ENCODE data around the gene USP34. TPM values are rescaled to one million over a fixed set of nuclear protein-coding genes. Genes with fewer than 3 reads are reported as not detected.

Gene USP34
- total and polyA plus RNA-seq, 2 of the 4 experiments (the other 2 are of a cell fraction) = 34.7 to 128 TPM

- no peak for TF ChIP-seq RAD21 (IDR thresholded peaks at IDR 0.05; ENCODE audit: low read length)
These were observed 204.0 kb downstream of the USP34 start (continued) for GRCh38 chr2:61266632-61267505.

DNA sequence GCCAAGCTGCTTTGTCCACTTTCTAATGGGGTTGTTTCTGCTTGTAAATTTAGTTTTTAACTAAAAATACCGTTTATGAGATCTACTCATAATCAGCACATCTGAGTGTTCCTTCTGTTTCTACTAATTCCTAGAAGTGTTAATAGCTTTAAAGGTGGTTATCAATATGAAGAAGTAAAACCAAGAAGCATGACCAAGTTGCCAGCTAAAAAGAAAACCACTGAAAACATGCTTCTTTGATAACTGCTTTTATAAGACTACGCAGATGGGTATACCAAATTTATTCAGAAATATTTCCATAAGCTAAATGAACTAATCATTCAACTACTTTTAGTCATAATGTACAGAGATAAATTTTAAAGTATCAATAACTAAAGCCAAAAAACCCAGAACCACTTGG lies 207.1 kb downstream of the USP34 start:
- CTCF ChIA-PET = no interaction called here
- H3K23ac ChIP-seq (ENCODE audit: low read depth, low read length) = no peak overlapping the region
- no peak overlapping the region for H2AK5ac ChIP-seq (ENCODE audit: low read depth, low read length)
- no CpG with 5 or more reads among the region's 2 CpGs for WGBS, 2 experiments (ENCODE audit: extremely low coverage in 2 of 2, insufficient read length in 1 of 2)
- H3K4me2 ChIP-seq (ENCODE audit: low read depth, low read length) = no peak overlapping the region
- no peaks in the 10 kb centered on the region for H3K4me1 ChIP-seq (ENCODE audit: control insufficient read depth, insufficient read depth, low read length)
- dilution Hi-C loops (cut with HindIII; ENCODE audit: low sequenced_read_pairs, unreplicated experiment) = no loop called here
- no peak overlapping the region for H3K4me3 ChIP-seq (ENCODE audit: insufficient read depth, low read depth, low read length)
- DNase-seq (no peak), ATAC-seq (ENCODE audit: low read depth) (no peak)
- no peak overlapping the region for H3K4ac ChIP-seq (ENCODE audit: low read depth, low read length)
- no peak overlapping the region for H2BK20ac ChIP-seq (ENCODE audit: low read depth, low read length)
- no peak overlapping the region for H4K5ac ChIP-seq (ENCODE audit: low read depth, low read length)
- no peak overlapping the region for H2AFZ ChIP-seq (replicated peaks; ENCODE audit: low read length, poor library complexity)
- BruUV-seq (replicated peaks) = no TSS peak
- no peaks in the 10 kb centered on the region for H3K9me3 ChIP-seq (ENCODE audit: control insufficient read depth, insufficient read depth, low read length)
- H3K14ac ChIP-seq (replicated peaks; ENCODE audit: low read depth, low read length) = no peak overlapping the region
- H2BK120ac ChIP-seq (ENCODE audit: low read depth, low read length) = no peak overlapping the region
- H3K36me3 ChIP-seq (ENCODE audit: control insufficient read depth, insufficient read depth, low read length) = peaks cover 21% of the 10 kb centered on the region
- H3K9me1 ChIP-seq (ENCODE audit: insufficient read depth, low read length) = peaks cover 5% of the 10 kb centered on the region
- TF ChIP-seq CEBPB (IDR thresholded peaks at IDR 0.05; ENCODE audit: low read depth, low read length) = no peak
- no peak overlapping the region for H3K56ac ChIP-seq (ENCODE audit: extremely low read depth, insufficient read depth, low read length)
- in situ Hi-C loops (cut with MboI; ENCODE audit: low sequenced_read_pairs) = no loop called here
- no peak overlapping the region for H4K8ac ChIP-seq (ENCODE audit: low read depth in 2 of 2, low read length in 2 of 2)
- H2BK5ac ChIP-seq (ENCODE audit: low read depth, low read length, poor library complexity, severe bottlenecking) = no peak overlapping the region
- H2AK9ac ChIP-seq (replicated peaks; ENCODE audit: low read depth, low read length, poor library complexity) = no peak overlapping the region
- H3K79me1 ChIP-seq (ENCODE audit: low read depth in 1 of 2, low read length in 2 of 2) = peaks cover 3 to 11% of the 10 kb centered on the region in 2 experiments; a peak in 3 of 4 replicates
- intact Hi-C loops (cut with micrococcal nuclease) = no loop called here
- no peak overlapping the region for H4K91ac ChIP-seq (ENCODE audit: insufficient read depth, low read depth, low read length)
- H3K27me3 ChIP-seq (ENCODE audit: control insufficient read depth, insufficient read depth, low read length) = no peaks in the 10 kb centered on the region
- H3K27ac ChIP-seq (ENCODE audit: insufficient read depth, low read length) = no peak overlapping the region
- H2BK15ac ChIP-seq (ENCODE audit: low read depth, low read length) = no peak overlapping the region
- no peak overlapping the region for H3K18ac ChIP-seq (ENCODE audit: low read depth, low read length)
- POLR2A ChIA-PET (ENCODE audit: unreplicated experiment) = no interaction called here
- no peak overlapping the region for H3K9ac ChIP-seq (ENCODE audit: low read depth, low read length)
- no peaks in the 10 kb centered on the region; the same call in 1 of the 2 replicates for H4K20me1 ChIP-seq (ENCODE audit: insufficient read depth, low read length)

Data from IMR-90 (cell line).